Measurements from ENCODE around the gene RIMBP3C.
"Not testable (repeated sequence)": the region's sequence is repeated elsewhere in the genome, so short reads cannot be mapped to it uniquely, and the experiment has no call there.

RIMBP3C gene

GRCh38 chr22:21571679-21572078, 20.4 kb upstream of the RIMBP3C start:
- DNase-seq = no peak

DNA sequence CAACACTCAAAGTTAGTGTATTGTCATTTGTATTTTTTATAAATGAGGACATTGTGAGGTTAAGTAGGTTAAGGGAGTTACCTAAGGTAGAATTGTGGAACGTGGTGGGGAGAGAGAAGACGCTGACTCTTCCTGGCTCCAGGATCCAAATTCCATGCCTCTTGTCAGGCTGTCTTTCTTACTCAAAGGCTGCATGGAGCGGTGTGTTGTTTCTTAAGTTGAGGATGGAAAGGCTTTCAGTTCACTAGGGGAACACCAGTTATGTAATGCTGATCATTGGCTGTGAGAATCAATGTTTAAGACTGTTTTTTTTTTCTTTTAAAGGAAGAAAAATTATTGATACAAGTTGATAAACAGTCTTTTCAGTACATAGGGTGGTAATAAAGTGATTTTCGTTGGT, 19.1 kb upstream of the RIMBP3C start:
- no peak for DNase-seq

DNA sequence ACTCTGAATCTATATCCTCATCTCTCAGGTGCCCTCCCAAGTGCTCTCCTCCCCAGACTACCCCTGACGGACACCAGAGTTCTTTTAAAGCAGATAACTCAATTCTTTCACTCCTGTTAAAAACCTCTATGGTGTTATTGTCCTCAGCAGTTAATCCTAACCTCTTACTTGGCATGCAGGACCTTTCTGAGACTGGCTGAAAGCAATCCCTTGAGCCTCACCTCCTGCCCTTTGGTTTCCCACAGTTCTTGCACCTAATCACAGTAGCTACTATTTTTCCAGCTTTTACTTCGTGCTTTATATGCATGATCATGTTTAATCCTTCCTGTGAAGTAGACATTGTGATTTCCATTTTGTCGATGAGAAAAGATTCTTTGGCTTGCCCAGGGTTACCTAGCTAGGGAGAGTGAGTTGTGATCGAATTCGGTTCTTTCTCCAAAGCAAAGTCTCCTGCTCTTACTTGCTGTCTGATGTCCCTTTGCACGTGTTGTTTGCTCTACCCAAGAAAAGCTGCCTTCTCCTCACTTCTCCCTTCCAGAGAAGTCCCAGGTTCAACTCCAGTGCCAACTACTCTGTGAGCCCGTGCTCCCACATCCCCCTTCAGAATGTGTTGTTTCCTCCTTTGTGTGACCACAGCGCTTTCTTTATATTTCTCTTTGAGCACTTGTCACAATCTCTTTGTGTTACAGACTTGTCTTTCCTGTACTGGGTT, 18.4 kb upstream of the RIMBP3C start:
- no peak for DNase-seq

DNA sequence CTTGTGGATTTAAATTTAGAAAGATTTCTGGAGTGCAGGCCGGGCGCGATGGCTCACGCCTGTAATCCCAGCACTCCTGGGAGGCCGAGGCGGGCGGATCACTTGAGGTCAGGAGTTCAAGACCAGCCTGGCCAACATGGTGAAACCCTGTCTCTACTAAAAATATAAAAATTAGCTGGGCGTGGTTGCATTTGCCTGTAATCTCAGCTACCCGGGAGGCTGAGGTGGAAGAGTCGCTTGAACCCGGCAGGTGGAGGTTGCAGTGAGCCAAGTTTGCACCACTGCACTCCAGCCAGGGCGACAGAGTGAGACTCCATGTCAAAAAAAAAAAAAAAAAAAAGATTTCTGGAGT, 17.8 kb upstream of the RIMBP3C start:
- DNase-seq = not testable (repeated sequence)

DNA sequence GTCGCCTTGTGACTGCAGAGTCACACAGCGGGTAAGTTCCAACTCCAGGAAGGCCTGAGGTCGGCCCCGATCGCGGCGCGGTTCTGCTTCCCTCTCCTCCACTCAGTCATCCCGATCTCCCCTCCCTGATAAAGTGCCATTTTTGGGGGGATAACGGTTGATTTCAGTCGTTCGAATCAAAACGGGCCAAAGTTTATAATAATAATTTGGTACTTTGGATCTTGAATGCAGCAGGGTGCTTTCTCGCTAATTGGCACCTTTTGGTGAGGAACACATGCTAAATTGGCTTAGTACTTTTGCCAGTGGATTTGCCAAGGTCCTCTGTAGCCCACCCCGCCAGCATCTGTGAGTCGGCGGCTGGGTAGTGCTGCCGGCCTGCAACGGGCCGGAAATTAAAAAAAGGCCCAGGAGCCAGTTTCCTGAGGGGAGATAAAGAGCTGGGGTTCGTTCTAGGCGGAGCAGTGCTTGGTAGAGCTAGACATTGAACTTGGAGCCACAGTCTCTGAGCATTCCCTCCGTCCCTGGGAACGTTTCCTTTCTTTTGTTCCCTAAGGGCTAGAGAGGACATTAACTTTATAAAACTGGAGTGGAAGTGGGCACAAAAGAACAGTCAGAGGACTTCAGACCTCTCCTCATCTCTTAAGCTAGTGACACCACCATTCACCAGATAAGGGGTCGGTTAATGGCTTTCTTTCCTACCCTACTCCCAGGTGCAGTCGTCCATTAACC, 17.2 kb upstream of the RIMBP3C start:
- no peak for DNase-seq

- DNase-seq = peak in 1 of 2 experiments; percentile 26
Observed at GRCh38 chr22:21567456-21568346, 16.4 kb upstream of the RIMBP3C start, which contains the start of gene UBE2L3. Gene UBE2L3, plus strand, starts transcription at chr22:21567714. Its CDS starts 31 bp downstream, at chr22:21567745.

- DNase-seq = no peak
Observed at GRCh38 chr22:21564411-21564810, 13.2 kb upstream of the RIMBP3C start.

DNA sequence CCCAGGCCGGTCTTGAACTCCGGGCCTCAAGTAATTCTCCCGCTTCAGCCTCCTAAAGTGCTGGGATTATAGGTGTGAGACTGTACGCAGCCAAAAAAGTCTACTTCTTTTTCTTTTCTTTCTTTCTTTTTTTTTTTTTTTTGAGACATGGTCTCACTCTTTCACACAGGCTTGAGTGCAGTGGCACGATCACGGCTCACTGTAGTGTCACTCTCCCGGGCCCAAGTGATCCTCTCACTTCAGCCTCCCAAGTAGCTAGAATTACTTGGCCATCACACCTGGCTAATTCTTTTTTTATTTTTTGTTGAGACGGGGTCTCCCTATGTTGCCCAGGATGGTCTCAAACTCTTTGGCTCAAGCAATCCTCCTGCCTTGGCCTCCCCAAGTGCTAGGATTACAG, 12.7 kb upstream of the RIMBP3C start:
- DNase-seq = no peak

DNA sequence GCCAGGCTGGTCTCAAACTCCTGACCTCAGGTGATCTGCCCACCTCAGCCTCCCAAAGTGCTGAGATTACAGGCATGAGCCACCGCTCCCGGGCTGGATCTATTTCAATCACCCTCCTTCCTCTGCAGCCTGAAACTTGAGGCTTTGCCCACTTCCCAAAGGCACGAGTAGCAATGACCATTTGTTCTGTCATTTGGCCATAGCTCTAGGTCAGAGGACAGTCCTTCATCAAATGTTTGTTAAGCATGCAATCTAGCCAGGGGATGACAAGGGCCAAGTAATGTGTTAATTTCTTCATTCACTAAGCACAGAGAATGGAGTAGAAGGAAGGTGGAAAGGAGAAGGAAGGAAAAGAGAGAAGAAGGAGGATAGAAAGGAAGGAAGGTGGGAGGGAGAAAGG, 9.4 kb upstream of the RIMBP3C start:
- DNase-seq = not testable (repeated sequence)

DNA sequence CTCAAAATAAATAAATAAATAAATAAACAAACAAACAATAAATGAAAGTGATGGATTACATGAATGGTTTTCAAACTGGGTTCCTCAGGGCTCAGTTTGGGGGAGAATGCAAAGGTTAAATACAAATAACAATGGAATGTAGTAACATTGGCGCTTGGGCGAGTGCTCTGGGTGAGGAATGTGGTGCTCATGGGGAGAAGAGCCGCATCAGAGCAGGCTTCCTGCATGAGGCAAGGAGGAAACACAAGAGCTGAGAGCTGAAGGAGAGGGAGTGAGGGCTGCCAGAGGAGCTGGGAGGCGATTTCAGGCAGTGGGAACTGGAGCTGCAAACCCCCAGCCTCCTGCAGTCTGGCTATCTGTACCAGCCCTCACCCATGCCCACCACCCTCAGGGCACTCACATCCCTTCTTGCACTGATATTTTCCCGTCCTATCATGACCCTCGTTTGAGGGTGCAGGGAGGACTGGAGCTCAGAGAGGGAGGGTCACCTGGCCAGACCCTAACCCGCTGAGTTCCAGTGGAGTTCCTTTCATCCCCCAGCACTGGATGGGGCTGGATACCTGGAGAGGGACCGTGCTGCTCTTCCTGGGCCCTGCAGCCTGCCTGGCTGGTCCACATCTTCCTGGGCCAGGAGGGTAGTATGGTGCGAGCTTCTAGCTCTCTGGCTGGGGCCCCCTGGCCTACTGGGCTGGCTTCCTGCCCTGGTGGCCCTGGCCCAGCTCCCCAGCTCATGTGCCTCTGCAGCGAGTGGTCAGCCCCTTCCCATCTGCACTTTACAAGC, 8.3 kb upstream of the RIMBP3C start:
- not testable (repeated sequence) for DNase-seq

DNA sequence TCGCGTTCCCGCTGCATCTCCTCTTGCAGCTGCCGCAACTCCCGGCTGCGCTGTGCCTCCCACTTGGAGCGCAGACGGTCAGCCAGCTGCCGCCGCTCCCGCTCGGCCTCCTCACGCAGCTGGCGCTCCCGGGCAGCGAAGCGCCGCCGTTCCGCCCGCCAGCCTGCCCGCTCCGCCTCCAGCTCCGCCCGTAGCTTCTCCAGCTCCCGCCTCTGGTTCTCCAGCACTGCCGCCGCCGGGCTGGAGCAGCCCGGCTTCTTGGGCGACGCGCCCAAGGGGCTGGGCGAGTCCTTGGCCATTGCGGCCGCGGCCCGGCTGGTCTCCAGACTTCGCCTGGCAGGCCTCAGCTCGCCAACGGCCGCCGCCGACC, 598 bp downstream of the RIMBP3C start:
- DNase-seq = not testable (repeated sequence)

DNA sequence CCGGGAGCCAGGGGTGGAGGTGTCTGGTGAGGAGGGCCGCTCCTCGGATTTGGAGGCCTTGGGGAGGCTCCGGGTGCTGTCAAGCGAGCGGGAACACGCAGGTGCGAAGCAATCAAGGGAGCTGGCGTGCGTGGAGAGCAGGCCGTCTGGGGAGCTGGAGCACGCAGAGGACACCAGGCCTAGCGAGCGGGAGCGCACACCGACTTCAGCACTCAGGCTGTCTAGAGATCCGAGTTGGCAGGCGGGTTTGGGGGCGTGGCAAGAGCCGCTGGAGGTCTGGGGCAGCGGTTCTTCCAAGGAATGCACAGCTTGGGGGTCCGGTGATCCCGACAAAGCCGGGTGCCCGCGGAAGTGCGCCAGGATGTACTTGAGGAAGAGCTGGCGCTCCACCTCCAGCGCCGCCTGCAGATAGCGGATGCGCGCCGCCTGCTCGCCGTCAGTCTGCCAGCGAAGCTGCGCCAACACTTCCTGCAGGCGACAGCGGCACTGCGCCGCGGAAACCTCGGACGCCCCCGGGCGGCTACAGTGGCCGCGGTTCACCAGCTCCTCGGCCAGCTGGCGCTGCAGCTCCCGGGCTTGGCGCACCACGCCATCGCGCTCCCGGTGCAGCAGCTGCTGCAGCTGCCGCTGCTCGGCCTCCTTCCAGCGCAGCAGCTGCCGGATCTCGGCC, 1.1 kb downstream of the RIMBP3C start:
- not testable (repeated sequence) for DNase-seq

GRCh38 chr22:21549558-21549957, 1.7 kb downstream of the RIMBP3C start:
- DNase-seq = not testable (repeated sequence)

DNA sequence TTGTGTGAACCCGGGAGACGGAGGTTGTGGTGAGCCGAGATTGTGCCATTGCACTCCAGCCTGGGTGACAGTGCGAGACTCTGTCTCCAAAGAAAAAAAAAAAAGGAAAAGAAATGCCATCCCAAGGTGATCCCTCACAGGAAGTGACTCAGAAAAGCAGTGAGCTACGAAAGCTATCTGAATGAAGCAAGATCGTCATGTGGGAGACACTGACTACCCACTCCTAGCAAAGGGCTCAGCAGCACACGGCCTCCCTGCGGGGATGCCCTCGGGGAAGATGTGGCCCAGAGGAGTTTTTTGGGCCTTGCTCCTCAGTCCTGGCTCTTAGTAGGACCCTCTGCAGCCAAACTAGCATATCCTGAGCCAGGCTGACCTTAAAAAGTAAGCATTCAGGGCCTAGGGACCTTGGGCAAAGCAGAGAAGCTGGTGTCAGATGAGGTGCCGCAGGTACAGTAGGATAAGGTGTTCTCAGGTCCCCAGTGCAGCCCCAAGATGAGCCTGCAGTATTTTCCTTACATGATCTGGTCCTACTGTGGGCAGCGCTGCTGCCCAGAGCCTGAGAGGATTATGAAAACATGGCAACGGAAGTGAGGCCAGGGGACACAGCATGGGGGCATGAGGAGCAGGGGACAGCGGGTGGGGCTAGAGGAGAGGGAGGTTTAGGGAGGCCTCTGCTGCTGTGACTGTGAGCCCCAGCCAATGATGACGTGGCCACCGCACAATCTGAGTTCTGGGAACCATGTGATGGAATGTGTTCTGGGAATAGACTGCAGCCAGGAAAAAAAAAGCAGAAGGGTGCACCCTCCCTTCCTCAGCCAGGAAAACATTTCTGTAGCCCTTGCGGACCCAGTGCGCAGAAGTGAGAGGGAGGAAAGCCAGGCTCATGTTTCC, 6.6 kb downstream of the RIMBP3C start:
- DNase-seq = not testable (repeated sequence)

GRCh38 chr22:21539862-21540261, 11.4 kb downstream of the RIMBP3C start:
- not testable (repeated sequence) for DNase-seq

- DNase-seq = not testable (repeated sequence)
Observed at GRCh38 chr22:21532863-21533648, 18.2 kb downstream of the RIMBP3C start.

DNA sequence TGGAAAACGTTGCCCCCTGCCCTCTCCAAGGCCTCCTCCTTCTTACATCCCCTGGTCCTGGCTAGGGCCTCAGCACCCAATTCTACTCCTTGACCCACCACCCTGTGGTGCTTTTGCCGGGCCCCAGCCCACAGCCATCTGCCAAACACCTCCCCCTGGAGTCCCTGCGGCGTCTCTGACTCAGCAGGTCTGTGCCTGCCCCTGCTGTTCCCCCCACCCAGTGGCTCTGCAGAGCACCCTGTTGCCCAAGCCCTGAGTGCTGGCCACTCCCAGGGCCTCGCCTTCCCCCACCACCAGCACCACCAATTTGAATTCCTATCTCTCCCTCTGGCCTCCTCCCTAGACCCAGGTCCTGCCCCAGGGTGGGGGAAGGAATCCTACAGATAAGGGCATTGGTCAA, 19.7 kb downstream of the RIMBP3C start:
- not testable (repeated sequence) for DNase-seq

- not testable (repeated sequence) for DNase-seq
Observed at GRCh38 chr22:21526705-21527500, 24.4 kb downstream of the RIMBP3C start.

All from cerebellar nuclear complex (tissue), 1 donor.